K562 (cell line): ENCODE data around the gene KCNJ14. TPM values are rescaled to one million over a fixed set of nuclear protein-coding genes. Genes with fewer than 3 reads are reported as not detected.

Source experiments
- AFF1 ChIP-seq, 2 experiments: fragments of 450-650 bp; IDR thresholded peaks; 2 replicates each; pipeline ENCODE4 v1.6.1; 2018; ENCODE audit warnings: mild to moderate bottlenecking in 2 of 2, low read depth in 1 of 2; ENCODE audit not compliant: partially characterized antibody in 2 of 2
- HNRNPL ChIP-seq: fragments of 200-400 bp; formaldehyde crosslinking; IDR thresholded peaks from 2 replicates; pipeline ENCODE4 v1.6.1; 2017; ENCODE audit warnings: low read depth, mild to moderate bottlenecking, low read length
- MECOM ChIP-seq: fragments of 250-450 bp; sonication (Bioruptor Pico); IDR thresholded peaks from 2 replicates; pipeline ENCODE4 v1.8.0; 2022; ENCODE audit warnings: inconsistent platforms
- MYNN ChIP-seq, 2 experiments: sonication (generic); formaldehyde crosslinking in 1 of 2; IDR thresholded peaks; 2 replicates each; pipeline versions ENCODE4 v1.5.0 to v1.6.1; 2016 to 2020; ENCODE audit warnings: antibody characterized with exemption in 1 of 2, missing genetic modification reagents in 1 of 2
- RFX1 ChIP-seq: fragments of 450-650 bp; IDR thresholded peaks from 2 replicates; pipeline ENCODE4 v1.6.1; 2016; ENCODE audit warnings: mild to moderate bottlenecking, moderate library complexity
- SMC3 ChIP-seq: conservative IDR thresholded peaks from 2 replicates; pipeline ENCODE4 v1.6.1; 2011; ENCODE audit warnings: low read depth, low read length, improper control_type of control experiment; ENCODE audit not compliant: insufficient read depth
- SNIP1 ChIP-seq: fragments of 450-650 bp; IDR thresholded peaks from 2 replicates; pipeline ENCODE4 v1.7.1; 2017; ENCODE audit warnings: low read depth, mild to moderate bottlenecking
- SP2 ChIP-seq: IDR thresholded peaks from 2 replicates; pipeline ENCODE4 v1.6.1; 2011; ENCODE audit warnings: mild to moderate bottlenecking, low read depth, low read length, moderate library complexity; ENCODE audit not compliant: poor library complexity, severe bottlenecking; ENCODE audit errors: extremely low read depth
- ZFX ChIP-seq: sonication (generic); formaldehyde crosslinking; IDR thresholded peaks from 2 replicates; pipeline ENCODE4 v1.8.0; 2022; ENCODE audit warnings: mild to moderate bottlenecking, missing genetic modification reagents, moderate library complexity
- ZNF518B ChIP-seq: fragments of 250-450 bp; sonication (Bioruptor Pico); IDR thresholded peaks from 2 replicates; pipeline ENCODE4 v1.5.0; 2021; ENCODE audit warnings: mild to moderate bottlenecking, moderate library complexity
- ZNF589 ChIP-seq: fragments of 200-800 bp; sonication (Bioruptor generic); IDR thresholded peaks from 2 replicates; pipeline ENCODE4 v1.6.1; 2016; ENCODE audit warnings: low read depth, missing genetic modification characterization, missing compliant biosample characterization
- polyA plus RNA-seq, 8 experiments: library from polyadenylated mRNA; depleted of rRNA in 4 of 8; stranded (reverse) in 5 of 8; unstranded in 3 of 8; fragments of >200 nt; fragmentation: Nextera tagmentation in 2 of 8; fragmentation: Illumina TruSeq in 1 of 8; extraction: Ambion mirVana in 2 of 8; extraction: Trizol in 1 of 8; gene quantifications; 2 replicates each; pipeline versions ENCODE4 v1.2.1 to v1.2.3, GENCODE V29; 2011 to 2014; ENCODE audit warnings: inconsistent platforms in 1 of 8, missing spikeins in 1 of 8
- total RNA-seq, 7 experiments: library from RNA; depleted of rRNA in 6 of 7; stranded (reverse); fragments of >200 nt in 6 of 7; fragmentation: Illumina TruSeq in 2 of 7; extraction: Trizol in 2 of 7; gene quantifications; 2 replicates each; pipeline versions ENCODE4 v1.2.1 to v1.2.3, GENCODE V29; 2011 to 2021; ENCODE audit warnings: low replicate concordance in 1 of 7
- TF ChIP-seq, protein P1 (sequence below): fragments of 450-650 bp; IDR thresholded peaks from 2 replicates; pipeline ENCODE4 v1.6.1; 2014; ENCODE audit warnings: low read depth, mild to moderate bottlenecking, moderate library complexity, borderline replicate concordance
- TF ChIP-seq, protein P2 (sequence below): fragments of 200-800 bp; sonication (Bioruptor generic); IDR thresholded peaks from 2 replicates; pipeline ENCODE4 v1.6.1; 2017; ENCODE audit warnings: missing genetic modification characterization, missing compliant biosample characterization

KCNJ14 gene
- total and polyA plus RNA-seq, 9 of the 15 experiments (the other 6 are each of a cell fraction or from before 2014, with no cell fraction given): 0.15 to 1.6 (median 0.49) TPM

- TF ChIP-seq AFF1 (IDR thresholded peaks at IDR 0.05; ENCODE audit: low read depth in 1 of 2, partially characterized antibody in 2 of 2) (no peak), RFX1 (peak; percentile 92), ZNF589 (CRISPR knock-in tag) (no peak), MECOM (CRISPR knock-in tag) (no peak), HNRNPL (no peak), SNIP1 (no peak), SP2 (peak; percentile 43), ZNF518B (CRISPR knock-in tag) (no peak), ZFX (CRISPR knock-in tag) (no peak), SMC3 (no peak), MYNN (IDR thresholded peaks at IDR 0.05) (no peak), MYNN (CRISPR knock-in tag; IDR thresholded peaks at IDR 0.05) (no peak)
- TF ChIP-seq, protein P1, sequence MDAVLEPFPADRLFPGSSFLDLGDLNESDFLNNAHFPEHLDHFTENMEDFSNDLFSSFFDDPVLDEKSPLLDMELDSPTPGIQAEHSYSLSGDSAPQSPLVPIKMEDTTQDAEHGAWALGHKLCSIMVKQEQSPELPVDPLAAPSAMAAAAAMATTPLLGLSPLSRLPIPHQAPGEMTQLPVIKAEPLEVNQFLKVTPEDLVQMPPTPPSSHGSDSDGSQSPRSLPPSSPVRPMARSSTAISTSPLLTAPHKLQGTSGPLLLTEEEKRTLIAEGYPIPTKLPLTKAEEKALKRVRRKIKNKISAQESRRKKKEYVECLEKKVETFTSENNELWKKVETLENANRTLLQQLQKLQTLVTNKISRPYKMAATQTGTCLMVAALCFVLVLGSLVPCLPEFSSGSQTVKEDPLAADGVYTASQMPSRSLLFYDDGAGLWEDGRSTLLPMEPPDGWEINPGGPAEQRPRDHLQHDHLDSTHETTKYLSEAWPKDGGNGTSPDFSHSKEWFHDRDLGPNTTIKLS: no peak
- TF ChIP-seq, protein P2, sequence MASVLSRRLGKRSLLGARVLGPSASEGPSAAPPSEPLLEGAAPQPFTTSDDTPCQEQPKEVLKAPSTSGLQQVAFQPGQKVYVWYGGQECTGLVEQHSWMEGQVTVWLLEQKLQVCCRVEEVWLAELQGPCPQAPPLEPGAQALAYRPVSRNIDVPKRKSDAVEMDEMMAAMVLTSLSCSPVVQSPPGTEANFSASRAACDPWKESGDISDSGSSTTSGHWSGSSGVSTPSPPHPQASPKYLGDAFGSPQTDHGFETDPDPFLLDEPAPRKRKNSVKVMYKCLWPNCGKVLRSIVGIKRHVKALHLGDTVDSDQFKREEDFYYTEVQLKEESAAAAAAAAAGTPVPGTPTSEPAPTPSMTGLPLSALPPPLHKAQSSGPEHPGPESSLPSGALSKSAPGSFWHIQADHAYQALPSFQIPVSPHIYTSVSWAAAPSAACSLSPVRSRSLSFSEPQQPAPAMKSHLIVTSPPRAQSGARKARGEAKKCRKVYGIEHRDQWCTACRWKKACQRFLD (CRISPR knock-in tag): no peak
Observed at GRCh38 chr19:48511800-48512503, 56.6 kb downstream of the KCNJ14 start, which contains the start of gene LMTK3 (continued).
